ENCODE measurements around the gene BMF.

- TF ChIP-seq CTCF (IDR thresholded peaks at IDR 0.05) (no peak), POLR2A (IDR thresholded peaks at IDR 0.05) (no peak)
These were observed 4.8 kb downstream of the BMF start for GRCh38 chr15:40103864-40104271.

Measured in body of pancreas (tissue), 4 donors.